NCI-H524 treated with DMSO at 0.1 percent for 48 hours (cell line): ENCODE data around the gene NOP58.
"Not testable (repeated sequence)": the region's sequence is repeated elsewhere in the genome, so short reads cannot be mapped to it uniquely, and the experiment has no call there.

ENCODE experiments used
- DNase-seq: peaks from one replicate; lab custom pipeline; 2025; lab: John Stamatoyannopoulos, UW

The NOP58 gene

DNA sequence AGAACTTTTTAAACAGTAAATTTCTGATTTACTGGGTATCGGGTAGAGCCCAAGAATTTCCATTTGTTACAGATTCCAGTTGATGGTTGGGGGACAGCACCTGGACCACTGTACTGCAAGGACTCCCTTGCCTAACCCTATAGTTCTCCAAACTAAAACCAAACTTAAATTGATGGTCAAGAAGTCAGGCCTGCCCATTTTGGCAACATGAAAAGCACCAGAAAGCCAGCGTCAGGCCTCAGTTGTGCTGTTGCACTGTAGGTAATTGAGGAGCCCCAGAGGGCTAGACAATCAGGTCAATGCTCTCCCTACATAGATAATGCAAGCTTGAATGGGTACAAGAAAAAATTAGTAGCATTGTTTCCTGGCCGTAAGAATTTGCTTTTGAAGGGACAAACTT, 40.5 kb downstream of the NOP58 start:
- no peak for DNase-seq

DNA sequence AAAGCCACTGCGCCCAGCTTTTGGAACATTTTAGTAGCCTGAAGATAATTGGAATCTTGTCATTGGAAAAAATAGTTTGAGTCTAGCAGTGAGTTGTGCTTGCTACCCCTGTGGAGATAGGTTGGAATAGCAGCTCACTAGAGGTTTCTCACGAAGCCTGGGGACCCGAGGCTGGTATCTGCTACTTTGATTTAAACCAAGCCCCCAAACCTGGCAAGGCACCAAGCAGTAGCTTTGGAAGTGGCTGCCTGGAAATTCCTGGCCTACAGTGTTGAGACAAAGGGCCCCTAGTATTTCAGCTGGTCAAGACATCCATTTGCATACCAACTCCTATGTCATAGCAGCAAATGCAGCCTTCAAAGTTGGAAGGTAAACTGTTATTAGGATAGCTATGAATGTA, 42.1 kb downstream of the NOP58 start:
- DNase-seq: no peak

DNA sequence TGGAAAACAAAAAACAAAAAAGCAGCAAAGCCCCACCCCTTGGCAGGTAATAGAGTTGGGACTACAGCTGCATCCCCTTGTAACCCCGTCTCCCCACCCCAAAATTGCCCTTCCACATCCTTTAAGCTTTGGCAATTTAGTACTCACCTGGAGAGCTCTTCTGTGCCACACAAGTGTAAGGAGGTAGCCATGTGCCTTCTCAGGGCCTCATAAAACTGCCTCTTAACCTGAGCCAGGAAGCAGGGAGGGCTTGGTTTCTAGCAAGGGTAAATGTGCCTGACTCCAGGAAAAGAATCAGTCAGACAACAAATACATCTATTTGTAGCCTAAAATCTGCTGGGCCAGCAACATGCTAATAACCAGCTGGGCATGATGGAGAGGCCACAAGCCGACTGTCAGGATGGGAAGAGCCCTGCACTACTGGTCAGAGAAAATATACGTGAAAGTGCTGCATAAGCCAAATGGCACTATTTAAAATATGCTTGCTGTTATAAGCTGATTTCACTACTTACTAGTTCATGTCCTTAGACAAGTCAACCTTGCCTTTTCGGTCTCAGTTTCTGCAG, 46.3 kb downstream of the NOP58 start:
- DNase-seq: no peak

DNA sequence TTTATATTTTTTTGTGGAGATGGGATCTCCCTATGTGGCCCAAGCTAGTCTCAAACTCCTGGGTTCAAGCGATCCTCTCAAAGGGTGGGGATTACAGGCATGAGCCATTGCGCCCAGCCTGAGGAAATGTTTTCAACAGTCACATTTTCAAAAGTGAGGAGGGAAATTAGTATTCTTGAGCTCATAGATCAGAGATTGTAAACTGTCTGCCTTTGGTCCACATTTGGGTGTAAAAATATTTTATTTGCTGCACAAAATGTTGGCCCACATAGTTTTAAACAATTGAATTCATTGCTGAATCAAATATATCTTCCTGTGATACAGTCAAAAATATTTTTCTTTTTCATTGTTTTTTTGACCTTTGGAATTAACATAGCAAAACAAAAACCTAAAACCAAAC, 48.6 kb downstream of the NOP58 start:
- no peak for DNase-seq

DNA sequence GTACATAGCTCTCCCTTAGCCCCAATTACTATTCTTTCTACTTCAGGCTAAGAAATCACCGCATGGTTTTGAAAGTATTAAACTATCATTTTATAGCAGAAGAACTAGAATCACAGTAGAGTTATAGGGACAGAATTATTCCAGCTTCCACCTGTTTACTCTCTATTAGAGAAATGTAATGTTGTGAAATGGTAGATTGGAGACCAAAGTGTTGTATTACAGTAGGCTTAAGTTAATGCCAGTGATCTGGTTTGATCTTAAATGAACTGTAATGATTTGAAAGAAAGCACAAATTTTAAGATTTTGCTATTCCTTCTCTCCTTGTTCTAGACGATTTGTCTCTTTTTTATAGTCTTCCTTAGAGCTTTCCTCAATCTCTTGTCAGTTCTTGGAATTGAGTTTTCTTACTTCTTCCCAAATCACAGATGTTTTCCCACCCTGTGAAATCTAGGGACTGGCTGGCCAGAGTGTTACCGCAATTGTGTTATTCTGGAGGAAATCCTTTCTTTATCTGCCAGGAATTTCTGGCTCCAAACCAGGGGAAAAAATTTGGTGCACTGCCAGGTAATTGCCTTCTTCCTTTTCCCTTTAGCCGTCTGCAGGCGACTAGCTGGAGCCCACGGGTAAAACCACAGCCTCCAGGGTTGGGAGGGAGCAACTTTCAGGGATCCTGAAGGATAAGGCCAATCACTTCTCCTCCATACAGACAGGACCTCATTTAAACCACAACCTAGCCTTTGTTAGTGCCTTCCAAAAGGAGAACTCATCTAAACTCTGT, 51.7 kb downstream of the NOP58 start:
- no peak for DNase-seq

DNA sequence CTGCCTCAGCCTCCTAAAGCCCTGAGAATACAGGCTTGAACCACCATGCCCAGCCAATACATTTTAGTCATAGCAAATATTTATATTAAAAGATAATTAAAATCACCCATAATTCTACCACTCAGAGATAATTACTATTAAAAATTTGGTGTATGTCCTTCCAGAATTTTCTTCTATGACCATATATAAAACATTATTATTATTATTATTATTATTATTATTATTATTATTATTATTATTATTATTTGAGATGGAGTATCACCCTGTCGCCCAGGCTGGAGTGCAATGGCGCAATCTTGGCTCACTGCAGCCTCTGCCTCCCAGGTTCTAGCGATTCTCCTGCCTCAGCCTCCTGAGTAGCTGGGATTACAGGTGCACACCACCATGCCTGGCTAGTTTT, 54.8 kb downstream of the NOP58 start:
- DNase-seq: not testable (repeated sequence)

DNA sequence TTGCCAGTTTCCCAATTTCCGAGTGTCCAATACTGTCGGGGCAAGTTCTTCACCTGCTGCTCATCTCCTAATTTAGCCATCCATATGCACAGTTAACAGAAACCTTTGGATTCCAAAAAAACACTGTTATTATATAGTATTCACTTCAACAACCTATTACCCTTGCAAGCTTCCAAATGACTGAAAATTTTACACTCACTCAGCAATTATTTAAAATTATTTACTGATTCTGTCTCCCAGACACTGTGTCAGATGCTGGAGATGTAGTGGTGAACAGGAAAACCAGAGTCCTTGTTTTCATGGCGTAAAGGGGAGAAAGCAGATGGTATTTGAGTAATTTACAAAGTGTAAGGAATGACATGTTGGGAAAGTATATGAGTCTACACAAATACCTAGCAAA, 56.9 kb downstream of the NOP58 start:
- no peak for DNase-seq

DNA sequence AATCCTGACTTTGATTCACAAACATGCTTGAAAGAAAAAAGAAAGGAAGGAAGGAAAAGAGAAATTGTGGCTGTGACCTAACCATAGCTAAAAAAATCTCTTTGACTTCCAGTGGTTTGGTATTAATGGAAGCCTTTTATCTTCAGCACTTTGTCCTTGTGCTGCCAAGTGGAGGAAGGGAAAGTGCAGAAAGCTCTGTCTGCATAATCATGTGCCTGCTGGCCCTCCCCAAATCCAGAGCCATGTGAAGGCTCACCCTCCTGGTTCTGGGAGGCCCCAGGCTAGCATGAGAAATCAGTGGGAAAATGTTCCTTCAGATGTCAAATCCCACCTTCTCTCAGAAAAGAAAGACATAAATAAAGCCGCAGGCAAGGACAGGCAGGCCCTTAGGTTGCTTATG, 62.3 kb downstream of the NOP58 start:
- DNase-seq: no peak

DNA sequence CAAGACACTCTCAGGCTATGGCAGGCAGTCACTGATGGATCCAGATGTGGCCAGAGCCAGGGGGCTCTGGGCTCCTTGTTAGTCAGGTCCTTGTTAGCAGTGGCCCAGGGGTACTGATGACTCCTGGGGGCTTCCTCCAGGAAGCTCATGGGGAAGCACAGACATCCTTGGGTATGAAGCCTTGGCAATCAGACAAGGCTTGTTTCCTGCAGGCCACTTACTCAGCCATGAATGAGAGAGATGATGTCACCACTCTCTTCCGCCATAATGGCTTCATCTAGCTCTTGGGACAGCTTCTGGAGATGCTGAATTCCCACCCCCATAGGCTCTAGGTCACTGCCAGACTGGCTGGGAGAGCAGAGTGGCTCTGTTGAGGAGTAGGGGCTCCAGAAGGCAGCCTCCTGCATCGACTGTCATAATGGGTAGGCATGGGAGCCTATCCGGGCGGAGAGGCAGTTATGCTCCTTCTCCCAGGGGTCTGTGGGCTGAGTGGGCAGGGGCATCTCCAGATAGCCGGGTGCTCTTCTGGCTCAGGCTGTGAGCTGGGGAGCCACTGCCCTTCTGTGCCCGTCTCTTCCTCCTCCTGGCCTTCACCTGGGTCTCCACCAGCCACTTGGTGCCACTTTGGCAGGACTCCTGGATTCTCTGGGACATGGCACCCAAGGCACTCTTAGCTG, 70.4 kb downstream of the NOP58 start:
- no peak for DNase-seq

DNA sequence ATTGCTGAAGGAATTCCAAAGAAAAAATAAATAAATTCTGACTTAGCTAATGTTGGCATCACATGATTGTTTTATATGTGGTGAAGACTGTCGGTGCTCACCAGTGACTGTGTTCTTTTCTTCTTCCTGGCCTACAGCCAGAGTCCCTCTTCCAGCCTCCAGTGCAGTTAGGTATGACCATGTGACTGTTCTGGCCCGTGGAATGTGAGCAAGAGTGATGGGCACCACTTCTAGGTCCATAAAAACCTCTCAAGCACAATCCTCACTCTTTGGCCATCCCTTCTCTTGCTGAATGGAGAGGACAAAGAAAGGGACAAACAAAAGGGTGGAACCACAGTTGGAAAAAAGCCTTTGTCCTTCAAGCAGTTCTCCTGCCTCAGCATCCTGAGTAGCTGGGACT, 71.6 kb downstream of the NOP58 start:
- DNase-seq: no peak

DNA sequence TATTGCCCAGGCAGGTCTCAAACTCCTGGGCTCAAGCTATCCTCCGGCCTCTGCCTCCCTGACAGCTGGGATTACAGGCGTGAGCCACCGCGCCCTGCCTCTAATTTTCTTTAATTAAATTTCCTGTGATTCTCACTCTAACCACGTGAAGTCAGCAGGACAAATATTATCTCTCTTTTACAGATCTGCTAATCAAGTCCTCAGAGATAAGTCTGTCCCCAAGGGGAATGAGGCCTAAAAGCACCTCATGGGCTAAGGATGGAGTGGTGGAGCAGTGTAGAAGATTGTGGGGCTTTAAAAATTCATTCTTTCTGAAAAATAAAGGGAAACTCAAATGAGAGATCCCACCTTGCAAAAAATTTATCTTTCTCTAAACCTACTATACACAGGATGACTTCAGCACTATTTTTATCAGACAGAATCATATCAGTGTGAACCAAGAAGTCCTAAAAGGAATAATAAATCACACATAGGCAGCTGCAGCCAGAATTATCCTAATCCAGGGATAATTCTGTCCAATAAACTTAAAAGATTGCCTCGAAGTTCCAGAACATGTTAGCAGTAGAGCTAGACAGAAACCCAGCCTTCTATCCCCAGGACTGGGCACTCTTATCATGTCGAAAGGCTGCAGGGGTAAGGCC, 72.3 kb downstream of the NOP58 start:
- no peak for DNase-seq

DNA sequence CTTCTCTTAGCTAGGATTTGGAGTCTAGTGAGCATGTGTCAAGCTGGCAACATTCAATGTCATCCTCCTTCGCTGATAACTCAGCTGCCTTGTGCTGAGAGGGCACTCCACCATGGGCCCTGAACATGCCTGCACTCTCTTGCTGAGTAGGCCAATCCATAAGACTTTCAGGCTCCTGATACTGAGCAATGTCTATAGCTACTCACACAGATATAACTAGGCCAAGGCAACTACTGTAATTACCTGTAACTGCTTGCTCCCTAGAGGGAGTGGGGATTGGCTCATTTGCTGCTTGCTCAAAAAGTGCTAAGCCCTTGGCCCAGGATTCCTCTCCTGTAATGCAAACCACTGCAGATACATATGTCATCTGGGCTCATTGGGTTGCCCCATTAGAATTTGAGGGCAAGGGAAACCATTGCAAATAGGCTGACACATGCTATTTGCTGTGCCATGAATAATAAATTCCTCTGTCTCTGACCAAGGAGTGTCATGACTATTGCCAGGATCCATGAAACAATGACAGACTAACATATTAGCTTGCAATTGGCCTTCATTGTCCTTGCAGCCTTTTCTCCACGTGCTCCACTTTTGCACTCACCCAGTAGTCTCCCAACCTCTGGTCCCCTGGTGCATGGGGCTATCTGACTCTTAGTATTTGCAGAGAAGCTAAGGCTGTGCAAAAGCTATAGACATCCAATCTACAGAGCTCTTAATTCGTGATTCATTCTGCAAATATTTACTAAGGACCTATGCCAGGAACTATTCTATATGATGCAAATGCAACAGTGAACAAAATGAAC, 73.7 kb downstream of the NOP58 start:
- DNase-seq: no peak

DNA sequence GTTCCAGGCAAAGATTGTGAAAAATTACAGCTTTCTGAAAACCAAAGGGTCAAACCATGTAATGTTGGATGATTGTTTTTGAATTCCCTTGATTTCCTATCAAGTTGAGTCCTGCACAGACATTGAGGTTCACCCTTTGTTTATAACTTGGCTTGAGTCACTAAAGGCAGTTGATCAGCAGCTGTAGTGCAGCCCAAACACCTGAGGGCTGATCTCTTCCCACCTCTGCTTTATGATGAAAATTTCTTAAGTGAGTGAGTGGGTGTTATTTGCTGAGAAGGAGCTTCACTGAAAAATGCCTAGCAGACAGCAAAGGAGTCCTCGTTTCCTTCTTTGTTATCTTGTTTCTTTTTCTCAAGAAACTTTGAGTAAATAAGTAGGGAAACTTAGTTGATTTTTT, 78.6 kb downstream of the NOP58 start:
- no peak for DNase-seq

DNA sequence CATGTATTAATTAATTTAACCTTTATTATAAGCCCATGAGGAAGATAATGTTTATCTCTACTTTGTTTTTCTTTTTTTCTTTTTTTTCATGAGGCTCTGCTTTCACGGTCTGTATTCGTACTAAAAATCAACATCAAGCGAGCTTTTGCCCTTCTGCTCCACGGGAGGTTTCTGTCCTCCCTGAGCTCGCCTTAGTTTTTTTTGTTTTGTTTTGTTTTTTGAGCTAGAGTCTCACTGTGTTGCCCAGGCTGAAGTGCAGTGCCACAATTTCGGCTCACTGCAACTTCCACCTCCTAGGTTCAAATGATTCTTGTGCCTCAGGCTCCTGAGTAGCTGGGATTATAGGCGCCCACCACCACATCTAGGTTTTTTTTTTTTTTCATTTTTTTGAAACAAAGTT, 80.6 kb downstream of the NOP58 start:
- DNase-seq: no peak
